ENCODE results near the gene SCAMP2.

- TF ChIP-seq CTCF (IDR thresholded peaks at IDR 0.05; ENCODE audit: borderline replicate concordance, extremely low read depth, low read length, poor library complexity, severe bottlenecking) = no peak
- no peak for TF ChIP-seq EZH2 (IDR thresholded peaks at IDR 0.05; ENCODE audit: borderline replicate concordance, low read depth, low read length, severe bottlenecking)
Observed at GRCh38 chr15:74854453-74855022, 18.6 kb downstream of the SCAMP2 start.

Data from DND-41 (cell line).